Stimulated activated CD8-positive, alpha-beta memory T cell treated with anti-CD3 and anti-CD28 coated beads, Interleukin-2, amount 100 ng/mL, for 1 hour (primary cell): ENCODE data around the gene CHD6.

ENCODE experiments used
- DNase-seq, 2 donors: peaks; one replicate each; pipeline ENCODE4 v3.0.0-alpha.2; 2020; ENCODE audit warnings: low read depth in 2 of 2

The CHD6 gene

GRCh38 chr20:41621421-41621820 is 3.2 kb upstream of the CHD6 start:
- DNase-seq = no peak

GRCh38 chr20:41619360-41620100 is 1.4 kb upstream of the CHD6 start:
- no peak for DNase-seq

- no peak for DNase-seq
These were observed 682 bp upstream of the CHD6 start for GRCh38 chr20:41618807-41619311.

- DNase-seq = peak in 1 of 2 donors; percentile 16
These were observed 897 bp downstream of the CHD6 start for GRCh38 chr20:41617059-41617901.

GRCh38 chr20:41616228-41616627 is 1.9 kb downstream of the CHD6 start:
- DNase-seq = no peak

- DNase-seq = no peak
These were observed 2.5 kb downstream of the CHD6 start for GRCh38 chr20:41615676-41616075.

GRCh38 chr20:41615110-41615509 is 3.1 kb downstream of the CHD6 start:
- DNase-seq = no peak

- DNase-seq = no peak
These were observed 4.9 kb downstream of the CHD6 start for GRCh38 chr20:41613321-41613720.

GRCh38 chr20:41609474-41609873 is 8.7 kb downstream of the CHD6 start:
- DNase-seq = no peak

GRCh38 chr20:41608606-41609005 is 9.6 kb downstream of the CHD6 start:
- DNase-seq = no peak

- no peak for DNase-seq
These were observed 10.4 kb downstream of the CHD6 start for GRCh38 chr20:41607791-41608190.

- no peak for DNase-seq
These were observed 14.2 kb downstream of the CHD6 start for GRCh38 chr20:41604002-41604401.

- DNase-seq = no peak
These were observed 16.4 kb downstream of the CHD6 start for GRCh38 chr20:41601742-41602141.

GRCh38 chr20:41600926-41601631 is 17.1 kb downstream of the CHD6 start:
- no peak for DNase-seq

GRCh38 chr20:41599699-41600104 is 18.5 kb downstream of the CHD6 start:
- DNase-seq = no peak

- no peak for DNase-seq
These were observed 19.5 kb downstream of the CHD6 start for GRCh38 chr20:41598719-41599118.

GRCh38 chr20:41594514-41595322 is 23.5 kb downstream of the CHD6 start:
- DNase-seq = no peak

- no peak for DNase-seq
These were observed 25.5 kb downstream of the CHD6 start for GRCh38 chr20:41592516-41593216.

GRCh38 chr20:41587956-41588355 is 30.2 kb downstream of the CHD6 start:
- no peak for DNase-seq

GRCh38 chr20:41587523-41587922 is 30.7 kb downstream of the CHD6 start:
- DNase-seq = no peak

- DNase-seq = no peak
These were observed 31.4 kb downstream of the CHD6 start for GRCh38 chr20:41586772-41587171.
